ENCODE results near the gene FAM32A. TPM values are rescaled to one million over a fixed set of nuclear protein-coding genes. Genes with fewer than 3 reads are reported as not detected.

FAM32A gene
- total and polyA plus RNA-seq, 4 experiments from 2014 or later, result 50.9 to 128 (median 82.1) TPM

DNA sequence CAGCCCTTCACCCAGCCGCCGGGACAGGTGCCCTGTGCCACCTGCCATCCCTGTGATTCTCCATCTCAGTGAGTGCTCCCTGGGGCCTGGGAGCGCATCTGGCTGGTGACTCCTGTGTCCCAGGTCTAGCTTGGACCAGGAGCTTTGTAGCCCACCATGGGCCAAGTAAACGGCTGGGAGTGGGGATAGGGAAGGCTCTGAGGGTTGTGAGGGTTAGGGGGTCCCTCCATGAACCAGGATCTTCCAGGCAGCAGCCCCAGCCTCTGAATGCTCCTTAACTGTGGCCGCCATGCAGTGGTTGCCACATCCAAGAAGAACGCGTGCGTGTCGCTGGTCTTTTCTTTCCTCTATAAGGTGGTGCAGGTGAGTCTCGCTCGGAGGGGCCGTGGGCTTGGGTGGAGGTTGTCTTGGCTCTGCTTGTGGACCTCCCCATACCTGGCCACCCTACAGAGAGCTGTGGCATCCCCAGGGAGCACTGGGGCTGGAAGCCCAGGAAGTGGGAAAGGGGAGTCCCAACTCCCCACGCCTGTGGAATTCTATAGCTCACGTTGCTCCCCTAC, 20.9 kb downstream of the FAM32A start:
- Histone ChIP-seq H3K9me3 (ENCODE audit: control insufficient read depth in 1 of 2, low read length in 2 of 2) (no peaks in the 10 kb centered on the region), H3K4me1 (ENCODE audit: insufficient read depth, low read length) (peaks cover 11% of the 10 kb centered on the region), H3K27ac (ENCODE audit: low read depth, low read length) (no peak overlapping the region), H3K4me3 (ENCODE audit: low read length in 2 of 2) (no peak overlapping the region), H3K27me3 (ENCODE audit: insufficient read depth, low read length) (no peaks in the 10 kb centered on the region), H3K36me3 (ENCODE audit: insufficient read depth, low read length) (peaks cover 49% of the 10 kb centered on the region)
- H3K9me3 Mint-ChIP-seq, result no peaks in the 10 kb centered on the region
- ChIA-PET POLR2A (ENCODE audit: partially characterized antibody) (interaction anchor here (0.9 to 1.1 kb wide), 2 partner anchors 33 to 118 kb away, joined by 3 to 4 read pairs; partner anchors contain the start of gene KLF2), CTCF (ENCODE audit: partially characterized antibody) (no interaction called here)
- H3K4me1 Mint-ChIP-seq, result peaks cover 14 to 49% (median 25%) of the 10 kb centered on the region in 4 donors
- peak overlapping the region in 3 of 7 donors; percentile 11 to 64 (median 52) for H3K27ac Mint-ChIP-seq
- no peak overlapping the region for H3K4me3 Mint-ChIP-seq
- intact Hi-C loops (cut with micrococcal nuclease), result no loop called here
- H3K36me3 Mint-ChIP-seq, result peaks cover 43 to 70% of the 10 kb centered on the region in 2 donors
- no peak for DNase-seq
- no peaks in the 10 kb centered on the region for H3K27me3 Mint-ChIP-seq

DNA sequence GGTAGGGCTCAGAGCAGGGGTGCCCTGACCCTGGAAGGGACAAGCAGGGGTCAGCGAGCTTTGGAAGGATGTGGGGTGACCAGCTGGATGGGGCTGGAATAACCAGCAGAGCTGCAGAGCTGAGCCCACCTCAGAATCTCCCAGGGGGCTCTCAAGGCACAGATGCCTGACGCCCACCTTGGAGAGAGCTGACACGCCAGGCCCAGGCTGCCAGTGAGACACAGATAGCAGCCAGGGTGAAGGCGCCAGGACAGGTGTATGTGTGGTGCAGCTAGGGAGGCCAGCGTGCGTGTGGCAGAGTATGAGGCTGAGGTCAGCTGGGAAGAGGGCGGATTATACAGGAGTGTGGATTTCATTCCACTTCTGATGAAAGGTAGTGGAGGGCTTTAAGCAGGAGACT, 21.4 kb downstream of the FAM32A start:
- peak overlapping the region in 2 of 8 donors; percentile 46 to 49 for H3K4me3 Mint-ChIP-seq
- Histone ChIP-seq H3K4me1 (ENCODE audit: insufficient read depth, low read length) (peaks cover 11% of the 10 kb centered on the region), H3K4me3 (ENCODE audit: low read length in 2 of 2) (no peak overlapping the region), H3K27ac (ENCODE audit: low read depth, low read length) (no peak overlapping the region), H3K36me3 (ENCODE audit: insufficient read depth, low read length) (peaks cover 49% of the 10 kb centered on the region), H3K27me3 (ENCODE audit: insufficient read depth, low read length) (no peaks in the 10 kb centered on the region), H3K9me3 (ENCODE audit: control insufficient read depth in 1 of 2, low read length in 2 of 2) (no peaks in the 10 kb centered on the region)
- H3K9me3 Mint-ChIP-seq, result no peaks in the 10 kb centered on the region
- ChIA-PET CTCF (ENCODE audit: partially characterized antibody) (no interaction called here), POLR2A (ENCODE audit: partially characterized antibody) (interaction anchor here (1.1 kb wide), 1 partner anchor 118 kb away, joined by 3 read pairs; the partner anchor contains the start of gene KLF2)
- H3K27me3 Mint-ChIP-seq, result no peaks in the 10 kb centered on the region
- H3K4me1 Mint-ChIP-seq, result peaks cover 12 to 48% (median 23%) of the 10 kb centered on the region in 4 donors
- no peak for DNase-seq
- H3K36me3 Mint-ChIP-seq, result peaks cover 48 to 72% of the 10 kb centered on the region in 2 donors
- intact Hi-C loops (cut with micrococcal nuclease), result no loop called here
- peak overlapping the region in 5 of 7 donors; percentile 11 to 88 (median 75) for H3K27ac Mint-ChIP-seq

DNA sequence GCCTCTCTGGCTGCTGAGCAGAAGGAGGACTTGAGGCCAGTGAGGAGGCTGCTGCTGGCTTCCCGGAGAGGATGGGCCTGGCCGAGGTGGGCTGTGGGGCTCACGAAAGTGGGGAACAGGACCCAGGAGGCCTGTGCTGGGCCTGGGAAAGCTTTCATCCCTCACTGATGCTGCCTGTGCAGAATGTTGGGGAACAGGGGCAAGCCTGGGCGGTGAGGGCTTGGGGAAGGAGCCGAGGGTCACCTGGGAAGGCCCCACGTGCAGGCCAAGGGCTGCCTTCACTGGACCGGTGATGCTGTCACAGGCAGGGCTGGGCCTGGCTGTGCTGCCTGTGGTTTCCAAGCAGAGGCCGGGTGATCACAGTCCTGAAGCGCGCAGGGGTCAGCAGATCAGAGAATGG, 21.9 kb downstream of the FAM32A start:
- Mint-ChIP-seq H3K4me3 (peak overlapping the region in 1 of 8 donors; percentile 46), H3K9me3 (no peaks in the 10 kb centered on the region), H3K36me3 (peaks cover 52 to 74% of the 10 kb centered on the region in 2 donors), H3K27me3 (no peaks in the 10 kb centered on the region), H3K27ac (peak overlapping the region in 5 of 7 donors; percentile 11 to 88 (median 75)), H3K4me1 (peaks cover 16 to 49% (median 27%) of the 10 kb centered on the region in 4 donors)
- Histone ChIP-seq H3K27me3 (ENCODE audit: insufficient read depth, low read length) (no peaks in the 10 kb centered on the region), H3K4me3 (ENCODE audit: low read length in 2 of 2) (no peak overlapping the region), H3K36me3 (ENCODE audit: insufficient read depth, low read length) (peaks cover 49% of the 10 kb centered on the region), H3K9me3 (ENCODE audit: control insufficient read depth in 1 of 2, low read length in 2 of 2) (no peaks in the 10 kb centered on the region), H3K27ac (ENCODE audit: low read depth, low read length) (no peak overlapping the region), H3K4me1 (ENCODE audit: insufficient read depth, low read length) (peaks cover 15% of the 10 kb centered on the region)
- ChIA-PET CTCF (ENCODE audit: partially characterized antibody) (no interaction called here), POLR2A (ENCODE audit: partially characterized antibody) (interaction anchor here (1.1 to 1.8 kb wide), 2 partner anchors 9 to 117 kb away, joined by 3 to 5 read pairs; partner anchors contain the start of genes AP1M1 and KLF2)
- DNase-seq, result no peak
- intact Hi-C loops (cut with micrococcal nuclease), result no loop called here

DNA sequence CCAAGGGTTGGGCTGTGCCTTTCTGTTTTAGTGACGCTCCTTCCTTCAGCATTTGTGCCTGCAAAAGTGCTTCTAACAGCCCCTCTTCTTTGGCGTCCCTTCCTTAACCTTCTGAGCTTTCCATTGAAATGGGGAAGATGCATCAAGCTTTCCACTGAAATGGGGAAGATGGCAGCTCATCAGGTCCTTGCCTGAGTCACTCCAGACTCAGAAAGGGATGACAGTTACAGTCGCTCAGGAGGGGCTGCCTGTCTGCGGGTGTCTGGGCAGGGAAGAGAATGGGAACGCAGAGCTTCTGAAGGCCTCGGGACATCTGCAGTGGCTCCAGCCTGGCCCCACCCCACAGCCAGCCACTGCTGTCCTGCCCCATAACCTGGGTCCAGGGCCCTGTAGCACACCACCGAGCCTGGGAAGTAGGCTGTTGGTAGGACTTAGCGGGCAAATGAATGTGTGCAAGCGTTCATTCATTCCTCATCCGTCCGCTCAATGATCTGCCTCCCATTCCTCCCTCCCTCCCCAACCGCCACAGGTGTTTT, 22.3 kb downstream of the FAM32A start:
- Mint-ChIP-seq H3K27ac (peak overlapping the region in 4 of 7 donors; percentile 42 to 86 (median 52)), H3K4me1 (peaks cover 21 to 49% (median 28%) of the 10 kb centered on the region in 4 donors), H3K27me3 (no peaks in the 10 kb centered on the region), H3K9me3 (no peaks in the 10 kb centered on the region), H3K36me3 (peaks cover 53 to 75% of the 10 kb centered on the region in 2 donors), H3K4me3 (peak overlapping the region in 1 of 8 donors; percentile 57)
- no peak for DNase-seq
- H3K27me3 ChIP-seq (ENCODE audit: insufficient read depth, low read length), result no peaks in the 10 kb centered on the region
- H3K4me1 ChIP-seq (ENCODE audit: insufficient read depth, low read length), result peaks cover 20% of the 10 kb centered on the region
- intact Hi-C loops (cut with micrococcal nuclease), result no loop called here
- H3K9me3 ChIP-seq (ENCODE audit: control insufficient read depth in 1 of 2, low read length in 2 of 2), result no peaks in the 10 kb centered on the region
- ChIA-PET CTCF (ENCODE audit: partially characterized antibody) (no interaction called here), POLR2A (ENCODE audit: partially characterized antibody) (interaction anchor here (1.8 kb wide), 1 partner anchor 10 kb away, joined by 5 read pairs; the partner anchor contains the start of gene AP1M1)
- peaks cover 49% of the 10 kb centered on the region for H3K36me3 ChIP-seq (ENCODE audit: insufficient read depth, low read length)
- H3K4me3 ChIP-seq (ENCODE audit: low read length in 2 of 2), result no peak overlapping the region
- H3K27ac ChIP-seq (ENCODE audit: low read depth, low read length), result no peak overlapping the region

DNA sequence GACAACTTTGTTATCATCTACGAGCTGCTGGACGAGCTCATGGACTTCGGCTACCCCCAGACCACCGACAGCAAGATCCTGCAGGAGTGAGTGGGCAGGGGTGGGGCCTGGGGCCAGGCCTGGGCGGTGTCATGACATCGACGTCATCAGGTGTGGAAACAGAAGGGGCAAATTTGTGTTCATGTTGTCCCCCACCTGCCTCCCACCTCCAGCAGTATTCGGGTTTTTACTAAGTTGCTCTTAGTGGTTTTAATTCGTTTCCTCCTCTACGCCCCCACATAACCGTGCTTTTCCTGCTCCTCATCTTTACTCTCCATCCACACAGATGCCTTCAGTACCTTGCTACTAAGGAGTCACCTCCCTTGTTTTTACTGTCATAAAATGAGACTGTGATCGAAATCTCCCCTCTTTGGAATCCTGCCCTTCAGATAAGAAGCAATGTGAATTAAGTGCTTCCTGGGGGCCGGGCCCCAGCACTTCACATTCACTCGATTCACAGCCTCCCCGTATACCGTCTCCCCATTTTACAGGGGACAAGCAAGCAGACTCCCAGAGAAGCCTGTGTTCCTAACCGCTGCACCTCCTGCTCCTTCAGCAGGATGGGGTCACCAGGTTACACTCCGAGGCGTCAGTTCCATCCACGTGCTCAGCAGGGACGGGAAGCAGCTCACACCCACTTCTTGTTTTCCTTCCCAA, 23.0 kb downstream of the FAM32A start:
- ChIA-PET POLR2A (ENCODE audit: partially characterized antibody) (interaction anchor here (1.8 kb wide), 1 partner anchor 10 kb away, joined by 5 read pairs; the partner anchor contains the start of gene AP1M1), CTCF (ENCODE audit: partially characterized antibody) (no interaction called here)
- peak overlapping the region in 2 of 8 donors; percentile 32 to 57 for H3K4me3 Mint-ChIP-seq
- H3K27me3 ChIP-seq (ENCODE audit: insufficient read depth, low read length), result no peaks in the 10 kb centered on the region
- peaks cover 44% of the 10 kb centered on the region for H3K36me3 ChIP-seq (ENCODE audit: insufficient read depth, low read length)
- no peak overlapping the region for H3K27ac ChIP-seq (ENCODE audit: low read depth, low read length)
- peaks cover 23% of the 10 kb centered on the region for H3K4me1 ChIP-seq (ENCODE audit: insufficient read depth, low read length)
- H3K9me3 ChIP-seq (ENCODE audit: control insufficient read depth in 1 of 2, low read length in 2 of 2), result no peaks in the 10 kb centered on the region
- DNase-seq, result no peak
- peak overlapping the region; percentile 35 to 86 (median 56) for H3K27ac Mint-ChIP-seq
- H3K9me3 Mint-ChIP-seq, result no peaks in the 10 kb centered on the region
- peaks cover 47 to 76% of the 10 kb centered on the region in 2 donors for H3K36me3 Mint-ChIP-seq
- intact Hi-C loops (cut with micrococcal nuclease), result no loop called here
- no peaks in the 10 kb centered on the region for H3K27me3 Mint-ChIP-seq
- no peak overlapping the region for H3K4me3 ChIP-seq (ENCODE audit: low read length in 2 of 2)
- peaks cover 22 to 51% (median 31%) of the 10 kb centered on the region in 4 donors for H3K4me1 Mint-ChIP-seq

DNA sequence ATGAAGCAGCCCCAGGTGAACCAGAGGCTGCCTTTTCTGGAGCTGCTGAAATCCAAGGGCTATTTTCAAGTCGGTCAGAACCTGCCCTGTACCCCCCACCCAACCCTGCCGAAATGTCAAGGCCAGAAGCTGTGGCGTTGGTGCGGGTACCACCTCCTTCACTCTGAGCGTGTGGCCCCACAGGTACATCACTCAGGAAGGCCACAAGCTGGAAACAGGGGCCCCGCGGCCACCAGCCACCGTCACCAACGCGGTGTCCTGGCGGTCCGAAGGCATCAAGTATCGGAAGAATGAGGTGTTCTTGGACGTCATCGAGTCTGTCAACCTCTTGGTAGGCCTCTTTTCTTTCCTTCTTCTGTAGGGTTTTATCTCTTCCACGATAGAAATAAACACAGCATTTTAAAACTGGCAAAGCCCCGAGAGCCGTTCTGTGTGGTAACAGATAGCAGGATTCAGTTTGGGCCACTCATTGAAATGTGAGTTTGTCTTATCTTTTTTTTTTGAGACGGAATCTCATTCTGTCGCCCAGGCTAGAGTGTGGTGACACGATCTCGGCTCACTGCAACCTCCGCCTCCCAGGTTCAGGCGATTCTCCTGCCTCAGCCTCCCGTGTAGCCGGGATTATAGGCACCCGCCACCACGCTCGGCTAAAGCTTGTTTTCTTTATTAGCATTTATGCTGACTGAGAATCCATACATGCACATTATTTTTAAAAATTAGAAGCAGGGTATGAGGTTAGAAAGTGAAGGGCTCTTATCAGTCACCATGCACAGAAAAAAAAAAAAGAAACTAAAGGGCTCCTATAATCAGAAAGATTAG, 23.8 kb downstream of the FAM32A start:
- Mint-ChIP-seq H3K27ac (peak overlapping the region in 2 of 7 donors; percentile 24 to 35), H3K4me1 (peaks cover 25 to 59% (median 36%) of the 10 kb centered on the region in 4 donors), H3K36me3 (peaks cover 44 to 71% of the 10 kb centered on the region in 2 donors), H3K9me3 (no peaks in the 10 kb centered on the region), H3K27me3 (no peaks in the 10 kb centered on the region), H3K4me3 (no peak overlapping the region)
- no peak for DNase-seq
- H3K27me3 ChIP-seq (ENCODE audit: insufficient read depth, low read length), result no peaks in the 10 kb centered on the region
- CTCF ChIA-PET (ENCODE audit: partially characterized antibody), result interaction anchor here (0.5 kb wide), 1 partner anchor 34 kb away, joined by 3 read pairs; no protein-coding TSS in a partner anchor
- POLR2A ChIA-PET (ENCODE audit: partially characterized antibody), result interaction anchor here (1.8 kb wide), 1 partner anchor 11 kb away, joined by 5 read pairs; the partner anchor contains the start of gene AP1M1
- intact Hi-C loops (cut with micrococcal nuclease), result no loop called here
- peaks cover 23% of the 10 kb centered on the region for H3K4me1 ChIP-seq (ENCODE audit: insufficient read depth, low read length)
- no peaks in the 10 kb centered on the region for H3K9me3 ChIP-seq (ENCODE audit: control insufficient read depth in 1 of 2, low read length in 2 of 2)
- peaks cover 38% of the 10 kb centered on the region for H3K36me3 ChIP-seq (ENCODE audit: insufficient read depth, low read length)
- no peak overlapping the region for H3K27ac ChIP-seq (ENCODE audit: low read depth, low read length)
- H3K4me3 ChIP-seq (ENCODE audit: low read length in 2 of 2), result no peak overlapping the region

Data from CD4-positive, alpha-beta memory T cell (primary cell).